NCI-H2029 treated with DMSO at 0.1 percent for 48 hours (cell line): ENCODE data around the gene KRT20.

Experiments used
- DNase-seq: peaks from one replicate; lab custom pipeline; 2025; lab: John Stamatoyannopoulos, UW

The KRT20 gene

DNA sequence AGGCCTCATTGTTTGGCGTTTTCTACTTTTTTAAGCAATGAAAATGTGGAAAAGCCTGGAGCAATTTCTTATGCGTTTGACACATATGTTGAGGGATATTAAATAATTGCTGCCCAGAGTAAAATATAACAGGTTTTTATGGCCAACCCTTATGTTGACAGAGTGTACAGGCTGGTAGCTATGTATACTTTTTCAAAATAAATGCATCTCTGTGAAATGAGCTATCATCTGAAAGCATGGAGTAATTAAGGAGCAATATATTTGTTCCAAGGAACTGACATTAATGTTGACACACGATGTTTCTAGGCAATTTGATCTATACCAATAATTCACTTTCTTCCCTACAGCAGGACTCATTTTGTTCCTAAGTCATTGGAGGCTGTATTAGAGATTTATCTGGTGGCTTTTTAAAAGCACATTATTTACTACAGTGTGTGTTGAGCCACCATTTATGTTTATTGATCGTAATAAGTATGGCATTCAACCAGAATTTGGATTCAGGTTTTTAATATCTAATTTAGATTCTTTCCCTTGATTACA, 11.9 kb upstream of the KRT20 start:
- DNase-seq, result no peak

DNA sequence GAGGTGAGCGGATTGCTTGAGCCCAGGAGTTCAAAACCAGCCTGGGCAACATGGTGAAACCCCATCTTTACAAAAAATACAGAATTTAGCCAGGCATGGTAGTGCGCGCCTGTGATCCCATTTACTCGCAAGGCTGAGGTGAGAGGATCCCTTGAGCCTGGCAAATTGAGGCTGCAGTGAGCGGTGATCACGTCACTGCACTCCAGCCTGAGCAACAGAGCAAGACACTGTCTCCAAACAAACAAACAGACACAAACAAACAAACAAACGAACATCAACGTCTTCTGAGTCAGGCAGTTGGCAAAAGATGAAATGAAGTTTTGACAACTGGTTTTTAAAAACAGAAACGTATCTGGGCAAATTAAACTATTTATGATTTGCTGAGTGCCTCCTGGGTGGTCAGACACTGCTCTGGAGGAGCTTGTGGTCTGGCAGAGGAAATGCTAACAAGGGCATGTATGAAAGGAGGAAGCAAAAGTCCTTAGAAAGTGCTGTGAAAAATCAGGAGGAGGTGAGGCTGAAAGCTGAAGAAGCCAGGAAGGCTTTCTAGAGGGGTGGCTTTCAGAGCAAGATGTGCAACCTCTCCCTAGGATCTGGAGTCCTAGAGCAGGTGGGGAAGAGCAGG, 10.2 kb upstream of the KRT20 start:
- no peak for DNase-seq

DNA sequence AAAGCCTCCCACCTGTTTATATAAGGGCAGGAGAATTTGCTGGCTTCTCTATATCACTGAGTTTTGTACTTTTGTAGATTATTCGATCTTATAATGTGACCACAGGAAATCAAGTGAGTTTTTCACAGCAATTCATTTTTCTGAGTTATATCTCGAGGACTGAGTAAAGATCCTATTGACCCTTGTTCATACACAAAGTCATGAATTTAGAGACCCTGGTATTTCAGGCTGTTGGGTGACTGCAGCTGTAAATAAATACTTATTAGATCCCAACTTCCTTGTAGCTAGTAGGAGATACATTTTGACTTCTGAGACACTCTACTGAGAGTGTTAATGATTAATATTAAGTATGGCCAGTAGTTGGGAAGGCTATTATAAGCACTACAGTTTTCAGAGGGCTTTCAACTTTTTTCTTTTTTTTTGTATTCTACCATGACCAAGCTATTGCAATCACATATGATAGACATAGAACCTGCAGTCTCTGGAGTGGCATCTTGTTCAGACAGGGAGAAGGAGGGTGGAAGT, 3.2 kb upstream of the KRT20 start:
- DNase-seq, result no peak

DNA sequence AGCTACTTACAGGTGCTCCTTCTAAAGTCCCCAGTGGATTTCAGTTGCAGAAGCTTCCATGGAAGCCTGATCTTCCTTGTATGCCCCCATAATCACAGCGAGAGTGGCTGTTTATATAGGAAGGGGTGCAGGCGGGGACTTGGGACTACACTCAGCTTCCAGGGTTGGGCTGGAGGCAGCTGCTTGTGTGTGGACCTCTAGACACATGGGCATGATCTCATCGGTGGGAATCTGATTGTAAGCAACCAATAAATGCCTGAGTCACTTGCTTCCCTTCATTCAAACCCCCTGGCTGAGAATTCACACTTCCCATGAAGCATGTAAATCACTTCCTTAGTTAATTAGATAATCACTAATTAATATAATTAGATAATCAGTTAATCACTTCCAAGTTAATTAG, 1.0 kb upstream of the KRT20 start:
- DNase-seq, result no peak

DNA sequence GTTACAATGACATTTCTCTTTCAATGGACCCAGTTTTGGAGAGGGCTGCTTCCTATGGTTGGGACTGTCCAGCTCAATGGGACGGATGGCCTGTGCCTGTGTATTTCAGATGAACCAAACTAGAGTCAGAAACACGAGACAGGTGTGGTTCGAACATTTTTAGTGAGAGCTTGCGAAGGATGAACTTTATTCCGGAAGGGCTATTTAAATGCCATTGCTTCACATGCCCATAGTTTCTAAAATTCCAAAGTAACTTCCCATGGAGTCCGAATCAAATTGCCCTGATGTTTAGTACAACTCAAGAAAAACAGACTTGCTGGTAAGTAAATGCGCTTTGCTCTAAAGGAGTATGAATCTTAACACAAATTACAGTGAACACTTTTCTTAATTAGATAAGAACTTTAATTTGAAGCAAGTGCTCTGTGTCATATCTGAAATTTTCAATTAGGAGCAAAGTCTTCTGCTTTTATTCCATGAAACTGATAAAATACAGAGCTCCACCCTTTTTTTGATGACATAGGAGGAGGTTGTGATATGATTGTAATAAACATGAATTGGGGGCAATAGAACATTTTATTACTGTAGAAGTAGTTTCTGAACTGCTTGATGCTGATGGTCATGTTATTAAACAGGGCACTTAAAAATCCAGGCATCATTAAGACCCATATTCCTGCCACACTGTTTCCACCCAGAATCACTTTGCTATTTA, 1.3 kb downstream of the KRT20 start:
- DNase-seq, result no peak

DNA sequence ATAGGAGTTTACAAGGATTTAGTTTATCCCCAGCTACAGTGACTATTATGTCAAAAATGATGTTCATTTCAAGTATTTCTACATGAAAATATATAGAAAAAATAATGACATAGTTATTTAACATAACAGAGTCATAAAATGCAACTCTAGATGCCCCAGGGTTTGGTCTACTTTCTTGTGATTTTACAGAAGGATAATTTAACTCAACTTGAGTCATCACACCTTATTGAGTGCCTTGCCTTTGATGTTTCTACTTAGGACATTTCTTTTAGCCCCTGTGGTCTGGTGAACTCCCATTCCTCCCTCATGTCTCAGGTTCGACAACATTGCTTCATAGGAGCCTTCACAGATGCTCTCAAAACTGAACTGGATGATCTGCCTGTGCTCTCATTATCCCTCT, 2.0 kb downstream of the KRT20 start:
- DNase-seq, result no peak

DNA sequence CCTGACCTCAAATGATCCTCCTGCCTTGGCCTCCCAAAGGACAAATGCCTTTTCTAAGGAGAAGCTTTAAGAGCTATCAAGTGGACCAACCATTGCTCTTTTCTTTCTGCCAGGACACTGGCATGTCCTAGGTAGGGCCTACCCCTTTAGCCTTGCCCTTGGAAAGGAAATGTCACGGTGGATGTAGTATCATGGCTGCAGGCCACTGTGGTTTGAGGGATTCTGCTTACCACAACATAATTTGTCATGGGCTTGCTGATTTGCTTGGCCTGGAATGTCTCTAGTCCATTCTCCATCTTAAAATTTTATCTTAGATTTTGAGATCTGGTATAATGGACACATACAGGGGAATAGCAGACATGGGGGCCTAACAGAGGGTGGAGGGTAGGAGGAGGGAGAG, 6.0 kb downstream of the KRT20 start:
- no peak for DNase-seq

DNA sequence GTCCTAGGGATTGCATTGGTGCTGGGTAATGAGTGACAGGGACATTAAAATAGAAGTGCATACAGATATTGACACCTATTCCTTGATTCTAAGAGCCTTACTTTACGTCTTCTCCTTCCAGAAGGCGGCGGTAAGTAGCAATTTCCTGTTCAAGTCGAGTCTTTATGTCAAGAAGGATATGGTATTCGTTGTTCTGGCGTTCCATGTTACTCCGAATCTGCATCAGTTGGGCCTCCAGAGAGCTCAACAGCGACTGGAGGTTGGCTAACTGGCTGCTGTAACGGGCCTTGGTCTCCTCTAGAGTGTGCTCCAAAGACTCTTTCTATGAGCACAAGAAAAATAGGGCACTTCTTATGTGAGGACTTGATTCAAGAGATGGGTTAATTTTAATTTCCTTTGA, 7.0 kb downstream of the KRT20 start:
- DNase-seq, result no peak

DNA sequence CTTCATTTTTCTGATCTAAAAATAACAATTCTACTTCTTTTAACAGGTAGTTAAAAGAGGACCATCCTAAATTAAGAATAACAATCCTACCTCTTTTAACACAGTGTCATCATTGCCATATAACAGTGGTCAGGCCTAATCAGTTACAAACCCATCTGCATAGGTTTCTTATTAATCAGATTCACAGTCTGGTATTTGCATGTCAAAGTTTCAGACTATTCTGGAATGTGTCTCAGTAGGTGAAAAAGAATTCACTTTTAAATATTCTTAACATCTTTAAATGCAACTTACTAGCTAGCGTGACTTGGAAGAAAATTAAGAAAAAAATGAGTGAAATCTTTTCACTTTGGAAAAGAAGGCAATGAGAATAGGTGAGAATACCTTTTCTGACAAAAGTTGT, 11.2 kb downstream of the KRT20 start:
- no peak for DNase-seq

DNA sequence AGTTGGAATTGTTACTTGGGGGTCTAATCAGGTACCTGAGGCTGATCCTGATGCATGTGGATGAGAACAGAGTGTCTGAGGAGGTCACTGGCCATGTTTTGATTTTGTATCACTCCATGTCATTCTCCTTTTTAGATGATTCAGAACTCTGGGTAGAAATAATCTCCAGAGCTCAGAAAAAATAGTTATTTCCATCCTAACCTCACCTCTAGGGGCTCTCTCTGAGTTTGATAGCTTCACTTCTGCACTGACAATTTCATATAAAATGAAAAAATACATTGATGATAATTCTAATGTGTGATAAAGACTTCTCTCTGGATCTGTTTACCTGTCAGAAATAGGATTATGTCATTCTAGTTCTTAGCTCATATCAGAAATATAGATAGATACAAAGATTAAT, 11.8 kb downstream of the KRT20 start:
- DNase-seq, result no peak

DNA sequence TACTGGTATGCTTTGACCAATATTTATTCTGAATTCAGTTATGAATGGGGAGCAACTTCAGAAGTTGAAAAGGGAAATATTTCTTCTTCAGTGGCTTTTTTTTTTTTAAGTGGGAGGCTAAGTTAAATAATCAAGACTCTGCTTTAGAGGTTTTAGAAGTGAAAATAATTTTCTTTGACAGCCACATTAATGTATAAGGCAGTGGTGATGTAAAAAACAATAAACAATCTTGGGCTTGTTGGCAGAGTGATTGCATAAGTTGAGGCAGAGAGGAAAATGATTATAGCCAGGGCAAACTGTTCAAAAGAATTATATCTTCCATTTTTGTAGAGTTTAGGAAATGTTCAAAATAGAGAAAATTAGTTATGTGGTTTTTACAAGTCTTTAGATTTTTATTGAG, 12.6 kb downstream of the KRT20 start:
- no peak for DNase-seq

DNA sequence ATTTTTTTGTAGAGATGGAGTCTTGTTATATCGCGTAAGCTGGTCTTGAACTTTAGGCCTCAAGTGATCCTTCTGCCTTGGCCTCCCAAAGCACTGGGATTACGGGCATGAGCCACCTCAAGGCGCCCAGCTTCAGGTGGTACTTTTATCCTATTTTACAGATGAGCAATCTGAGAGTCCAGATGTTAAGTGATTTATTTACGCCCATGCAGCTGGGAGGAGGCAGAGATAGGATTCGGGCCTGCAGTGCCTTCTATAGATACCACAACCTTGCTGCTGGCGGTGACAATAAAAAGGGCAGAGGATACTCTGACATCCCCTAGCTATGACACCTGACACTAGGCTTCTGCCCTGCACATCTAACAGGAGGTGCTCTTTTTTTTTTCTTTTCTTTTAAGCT, 13.7 kb downstream of the KRT20 start:
- DNase-seq, result no peak

DNA sequence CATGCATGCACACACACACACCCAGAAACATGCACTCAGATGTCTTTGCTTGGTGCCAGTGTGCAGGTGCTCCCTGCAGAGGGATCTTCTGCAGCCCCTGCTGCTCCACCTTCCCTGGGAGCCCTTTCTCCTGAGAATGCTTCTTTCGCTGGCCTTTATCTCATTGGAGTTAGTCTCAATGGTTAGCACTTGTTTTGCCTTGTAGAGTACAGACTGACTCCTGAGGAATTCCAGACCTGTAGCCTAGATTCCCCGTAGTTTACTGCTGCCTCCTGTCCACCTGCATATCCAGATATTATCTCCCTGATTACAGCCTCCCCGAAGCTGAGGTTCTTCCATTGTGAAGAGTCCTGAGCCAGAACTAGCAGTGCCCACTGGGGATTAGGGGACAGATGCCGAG, 14.9 kb downstream of the KRT20 start:
- no peak for DNase-seq

DNA sequence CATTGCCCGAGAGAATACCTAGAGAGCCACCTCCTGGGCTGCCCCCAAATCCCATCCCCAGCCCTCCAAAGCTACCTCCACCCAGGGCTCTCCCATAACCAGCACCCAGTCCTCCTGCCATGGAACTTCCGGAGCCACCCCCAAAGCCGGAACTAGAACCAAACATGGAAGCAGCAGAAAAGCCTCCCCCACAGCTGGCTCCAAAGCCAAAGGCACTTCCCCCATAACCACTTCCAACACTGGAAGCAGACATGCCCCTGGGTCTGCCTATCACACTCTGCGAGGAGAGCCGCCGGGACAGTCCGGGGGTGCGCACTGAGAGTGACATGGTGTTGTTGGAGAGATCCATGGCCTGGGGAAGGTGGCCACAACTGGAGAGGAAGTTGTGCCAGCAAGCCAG, 18.2 kb downstream of the KRT20 start, which contains the start of gene KRT12:
KRT12 (minus strand) TSS at position 386 of the 400 bp plus-strand sequence; CDS start at position 349, 37 bp downstream.
- DNase-seq, result no peak

DNA sequence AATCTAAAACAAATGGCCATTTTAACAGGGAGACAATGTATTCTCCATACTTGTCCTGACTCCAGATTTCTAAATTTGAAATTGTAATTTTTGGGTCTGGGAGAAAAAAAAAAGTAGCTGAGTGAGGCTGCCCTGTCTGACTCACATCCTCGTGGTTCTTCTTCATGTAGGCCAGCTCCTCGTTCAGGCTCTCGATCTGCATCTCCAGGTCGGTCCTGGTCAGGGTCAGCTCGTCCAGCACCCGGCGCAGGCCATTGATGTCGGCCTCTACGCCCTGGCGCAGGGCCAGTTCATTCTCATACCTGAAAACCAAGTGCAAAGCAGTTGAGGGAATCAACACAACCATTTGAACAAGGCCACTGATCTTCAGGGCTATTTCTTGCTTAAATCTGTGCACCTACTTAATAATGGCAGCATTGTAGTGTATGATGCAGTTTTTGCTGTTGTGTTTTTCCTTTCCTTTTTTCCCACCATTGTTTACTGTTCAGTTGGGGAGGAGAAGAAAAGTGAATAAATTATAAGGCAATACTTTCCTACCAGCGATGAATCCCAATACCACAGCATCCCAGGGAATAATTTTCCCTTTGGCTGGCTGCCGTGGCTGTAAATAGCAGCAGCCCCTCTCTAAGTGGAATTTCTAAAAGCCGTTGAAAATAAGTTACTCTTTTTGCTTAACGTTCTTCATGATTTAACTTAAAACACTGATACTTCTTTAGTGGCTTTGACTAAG, 20.2 kb downstream of the KRT20 start:
- DNase-seq, result no peak

DNA sequence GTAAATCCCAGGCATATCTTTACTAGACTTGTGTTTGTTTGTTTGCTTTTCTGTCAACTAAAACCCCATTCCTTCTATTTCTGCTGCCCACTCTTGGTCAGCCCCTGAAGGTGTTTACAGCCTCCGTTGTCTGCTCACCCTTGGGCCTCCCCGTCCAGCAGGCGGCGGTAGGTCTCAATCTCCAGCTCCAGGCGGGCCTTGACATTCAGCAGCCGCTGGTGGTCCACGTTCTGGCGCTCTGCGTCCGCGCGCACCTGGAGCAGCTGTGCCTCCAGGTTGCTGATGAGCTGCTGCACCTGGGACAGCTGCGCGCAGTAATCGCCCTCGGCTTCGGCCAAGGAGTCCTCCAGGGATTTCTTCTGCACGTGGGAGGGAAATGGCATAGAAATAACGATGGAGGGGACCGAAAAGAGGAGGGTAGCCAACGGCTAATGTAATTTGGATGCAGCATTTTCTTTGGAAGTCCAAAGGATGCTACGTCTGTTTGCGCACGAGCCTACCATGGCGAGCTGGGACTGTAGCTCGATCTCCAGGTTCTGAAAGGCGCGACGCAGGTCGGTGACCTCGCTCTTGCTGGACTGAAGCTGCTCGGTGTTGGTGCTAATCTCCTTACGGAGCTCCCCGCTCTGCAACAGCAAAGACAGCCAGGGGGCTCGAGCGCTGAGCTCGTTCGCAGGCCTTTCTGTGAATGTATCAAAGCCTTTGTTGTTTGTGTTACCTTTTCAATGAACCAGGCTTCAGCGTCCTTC, 21.9 kb downstream of the KRT20 start:
- DNase-seq, result no peak

DNA sequence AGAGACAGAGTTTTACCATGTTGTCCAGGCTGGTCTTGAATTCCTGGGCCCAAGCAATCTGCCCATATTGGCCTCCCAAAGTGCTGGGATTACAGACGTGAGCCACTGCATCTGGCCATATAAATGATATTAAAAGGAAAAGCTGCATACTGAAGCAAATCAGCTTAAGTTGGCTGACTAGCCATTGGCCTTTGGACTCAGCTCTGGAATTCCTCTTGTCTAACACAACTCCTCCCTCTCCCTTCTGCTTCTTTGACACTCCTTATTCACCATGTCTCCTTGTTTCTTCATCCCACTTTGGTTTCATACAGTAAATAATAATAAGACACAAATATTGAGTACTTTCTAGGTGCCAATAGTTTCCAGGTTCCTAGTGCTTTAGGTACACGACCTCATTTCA, 25.5 kb downstream of the KRT20 start:
- no peak for DNase-seq

DNA sequence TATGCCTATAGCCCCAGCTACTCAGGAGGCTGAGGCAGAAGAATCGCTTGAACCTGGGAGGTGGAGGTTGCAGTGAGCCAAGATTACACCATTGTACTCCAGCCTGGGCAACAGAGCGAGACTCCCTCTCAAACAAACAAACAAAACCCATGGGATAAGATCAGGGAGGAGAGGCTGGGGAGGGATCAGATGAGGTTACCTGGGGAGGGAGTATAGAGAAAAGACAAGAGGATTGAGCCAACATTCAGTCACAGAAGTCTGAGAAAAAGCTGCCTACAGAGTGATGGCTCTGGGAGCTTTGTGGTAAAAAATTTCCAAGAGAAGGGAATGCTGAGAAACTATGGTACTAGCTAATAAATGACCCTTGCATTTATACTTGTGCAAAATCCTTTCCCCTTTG, 26.4 kb downstream of the KRT20 start:
- DNase-seq, result peak; percentile 38

DNA sequence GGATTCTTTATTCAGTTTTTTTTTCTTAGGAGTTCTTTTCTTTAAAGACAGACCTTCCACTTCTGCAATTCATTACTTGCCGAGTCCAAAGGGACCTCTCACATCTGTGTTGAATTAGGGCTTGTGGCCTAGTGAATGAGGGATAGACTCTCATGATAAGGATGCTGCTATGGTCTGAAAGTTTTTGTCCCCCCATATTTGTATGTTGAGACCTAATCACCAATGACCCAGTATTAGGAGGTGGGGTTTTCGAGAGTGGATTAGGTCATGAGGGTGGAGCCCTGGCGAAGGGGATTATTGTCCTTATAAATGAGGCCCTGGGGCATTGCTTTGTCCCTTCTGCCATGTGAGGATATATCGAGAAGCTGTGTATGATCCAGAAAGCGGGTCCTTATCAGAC, 27.5 kb downstream of the KRT20 start:
- no peak for DNase-seq

DNA sequence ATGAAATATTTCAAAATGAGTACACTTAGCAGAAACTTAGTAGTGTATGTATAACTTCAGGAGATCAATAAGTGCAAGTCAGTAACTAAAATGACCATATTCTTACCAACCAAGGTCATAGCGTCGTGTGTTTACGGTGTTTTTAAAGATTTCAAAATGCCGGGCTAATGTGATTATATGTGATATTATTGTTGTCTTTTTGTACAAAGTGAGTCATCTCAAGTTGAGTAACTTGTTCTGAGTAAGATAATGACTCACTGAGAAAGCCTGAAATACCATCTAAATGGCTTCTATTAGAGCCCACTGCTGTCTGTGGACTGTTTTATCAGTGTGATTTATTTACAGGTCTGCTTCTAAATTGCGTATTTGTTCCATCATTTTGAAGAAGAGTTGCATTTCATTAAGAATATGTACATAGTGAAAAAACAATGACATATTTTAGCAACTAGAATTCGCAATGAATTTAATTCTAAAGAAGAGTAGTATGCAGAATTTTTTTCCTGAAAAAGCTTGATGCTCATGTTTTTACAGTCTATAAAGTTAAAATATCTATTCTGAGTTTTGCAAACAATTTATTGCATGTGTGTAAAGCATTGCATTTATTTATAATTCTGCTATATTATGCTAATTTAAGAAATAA, 30.7 kb downstream of the KRT20 start:
- no peak for DNase-seq

DNA sequence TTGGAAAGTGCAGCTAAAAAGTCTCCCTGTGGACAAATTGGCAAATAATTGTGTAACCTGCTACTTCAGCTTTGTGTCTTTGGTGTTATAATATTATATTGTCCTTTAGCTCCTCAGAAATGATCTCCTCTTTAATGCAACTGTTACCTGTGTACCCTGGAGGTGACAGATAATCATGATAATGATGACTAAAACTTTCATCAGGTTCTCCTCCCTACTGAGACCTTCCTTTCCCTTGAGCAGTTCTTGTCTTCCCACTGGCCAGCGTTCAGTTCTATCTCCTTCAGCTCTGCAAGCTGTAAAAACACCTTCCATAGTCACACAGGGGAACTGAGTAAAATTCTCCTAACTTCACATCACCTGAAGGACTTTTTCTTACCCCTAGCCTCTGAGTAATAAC, 32.7 kb downstream of the KRT20 start:
- no peak for DNase-seq
